Common myeloid progenitor, CD34-positive (primary cell): ENCODE data around the gene REL.
A peak's percentile ranks its signal among the peaks of the same experiment; 100 is the strongest.

Experiments used
- CTCF ChIA-PET: fragments of 350-600 bp; sonication (Branson Sonifier 250); formaldehyde crosslinking; loops from one replicate; lab custom pipeline; 2021; ENCODE audit warnings: antibody characterized with exemption; lab: Charles Lee
- POLR2A ChIA-PET: fragments of 350-600 bp; sonication (Branson Sonifier 250); formaldehyde crosslinking; loops from one replicate; lab custom pipeline; 2021; ENCODE audit warnings: antibody characterized with exemption; lab: Charles Lee
- DNase-seq, 3 donors: peaks; one replicate each; pipeline versions ENCODE4 v3.0.0 to v3.0.0-alpha.2; 2013
- H3K27ac ChIP-seq, 2 experiments: 1 replicate in 1 of 2; 2 replicates in 1 of 2; pipeline ENCODE4 v1.7.0; 2013; ENCODE audit warnings: inconsistent platforms in 2 of 2, low read length in 2 of 2, mild to moderate bottlenecking in 2 of 2, low read depth in 1 of 2, moderate library complexity in 1 of 2; ENCODE audit not compliant: severe bottlenecking in 2 of 2, insufficient read depth in 1 of 2, poor library complexity in 1 of 2
- H3K27me3 ChIP-seq, 5 experiments: replicated peaks in 2 of 5; 1 replicate in 3 of 5; 2 replicates in 2 of 5; pipeline versions ENCODE4 v1.6.1 to v1.7.0; 2013; ENCODE audit warnings: low read length in 4 of 5, mild to moderate bottlenecking in 2 of 5, moderate library complexity in 2 of 5, inconsistent platforms in 1 of 5; ENCODE audit not compliant: insufficient read depth in 5 of 5, control insufficient read depth in 4 of 5
- H3K36me3 ChIP-seq, 4 experiments: 1 replicate in 2 of 4; 2 replicates in 2 of 4; pipeline versions ENCODE4 v1.6.1 to v1.7.0; 2013; ENCODE audit warnings: low read length in 3 of 4, control low read depth in 1 of 4, mild to moderate bottlenecking in 1 of 4; ENCODE audit not compliant: control insufficient read depth in 4 of 4, insufficient read depth in 4 of 4
- H3K4me1 ChIP-seq, 4 experiments: 1 replicate in 3 of 4; 2 replicates in 1 of 4; pipeline versions ENCODE4 v1.6.1 to v1.7.1; 2013; ENCODE audit warnings: low read length in 3 of 4, mild to moderate bottlenecking in 3 of 4, control low read depth in 1 of 4, inconsistent platforms in 1 of 4, moderate library complexity in 1 of 4; ENCODE audit not compliant: control insufficient read depth in 4 of 4, insufficient read depth in 4 of 4; ENCODE audit errors: control extremely low read depth in 1 of 4
- H3K4me3 ChIP-seq, 7 experiments: 1 replicate in 4 of 7; 2 replicates in 3 of 7; pipeline versions ENCODE4 v1.5.1 to v1.7.0; 2013; ENCODE audit warnings: mild to moderate bottlenecking in 7 of 7, low read length in 6 of 7, moderate library complexity in 6 of 7, inconsistent platforms in 2 of 7, low read depth in 2 of 7, control low read depth in 1 of 7; ENCODE audit not compliant: insufficient read depth in 4 of 7, control insufficient read depth in 1 of 7; ENCODE audit errors: extremely low read depth in 1 of 7
- H3K9me3 ChIP-seq, 5 experiments: 1 replicate in 4 of 5; 2 replicates in 1 of 5; pipeline versions ENCODE4 v1.6.1 to v1.7.1; 2013; ENCODE audit warnings: low read length in 4 of 5, mild to moderate bottlenecking in 2 of 5, inconsistent platforms in 1 of 5, low read depth in 1 of 5, moderate library complexity in 1 of 5; ENCODE audit not compliant: control insufficient read depth in 4 of 5, insufficient read depth in 2 of 5; ENCODE audit errors: control extremely low read depth in 1 of 5
- WGBS: methylation state at CpG from one replicate; pipeline ENCODE4 v1.1.5; 2013; ENCODE audit not compliant: insufficient coverage; 5-methylcytosine and 5-hydroxymethylcytosine counted together

REL gene

GRCh38 chr2:60838481-60838880 is 42.9 kb upstream of the REL start:
- WGBS: no CpG with 5 or more reads among the region's 3 CpGs
- CTCF ChIA-PET: interaction anchor here (1.1 to 1.3 kb wide), 4 partner anchors 18 to 164 kb away, joined by 3 to 4 read pairs (median 3); no protein-coding TSS in a partner anchor
- no peaks in the 10 kb centered on the region for H3K36me3 ChIP-seq

DNA sequence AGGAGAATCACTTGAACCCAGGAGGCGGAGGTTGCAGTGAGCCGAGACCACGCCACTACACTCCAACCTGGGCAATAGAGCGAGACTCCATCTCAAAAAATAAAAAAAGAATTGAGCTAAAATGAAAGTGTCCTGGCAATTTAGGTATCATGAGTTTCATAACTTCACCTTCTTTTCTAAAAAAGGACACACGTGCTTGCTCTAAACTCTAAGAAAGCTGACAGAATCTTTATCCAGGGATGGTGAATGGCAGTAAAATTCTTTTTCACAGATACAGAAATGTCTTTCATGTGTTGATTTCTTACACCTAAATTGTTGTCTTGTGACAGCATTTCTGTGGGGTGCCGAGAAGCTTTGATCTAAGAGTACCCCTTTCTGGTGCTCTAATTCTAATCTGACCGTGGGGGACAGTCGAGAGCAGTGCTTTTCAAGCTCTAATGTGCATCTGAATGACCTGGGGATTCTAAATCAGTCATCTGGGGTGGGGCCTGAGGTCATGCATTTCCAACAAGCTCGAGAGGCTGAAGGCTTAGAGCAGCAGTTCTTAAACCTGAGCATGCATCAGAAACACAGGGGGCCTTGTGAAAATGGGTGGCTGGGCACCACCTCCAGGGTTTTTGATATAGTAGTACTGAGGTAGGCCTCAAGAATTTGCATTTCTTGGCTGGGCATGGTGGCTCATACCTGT is 42.1 kb upstream of the REL start:
- Histone ChIP-seq H3K27me3 (no peaks in the 10 kb centered on the region), H3K27ac (no peak overlapping the region), H3K9me3 (no peaks in the 10 kb centered on the region), H3K4me1 (peaks cover 4 to 24% (median 15%) of the 10 kb centered on the region in 4 experiments), H3K4me3 (no peak overlapping the region), H3K36me3 (no peaks in the 10 kb centered on the region)
- POLR2A ChIA-PET: interaction anchor here (0.6 kb wide), 1 partner anchor 299 kb away, joined by 3 read pairs; no protein-coding TSS in a partner anchor
- DNase-seq: no peak
- CTCF ChIA-PET: interaction anchor here (1.1 to 1.3 kb wide), 3 partner anchors 19 to 44 kb away, joined by 3 to 4 read pairs (median 3); no protein-coding TSS in a partner anchor
- WGBS: 96% methylated on average over 4 of the region's 9 CpGs

More at GRCh38 chr2:60838481-60838880, 42.9 kb upstream of the REL start:
- Histone ChIP-seq H3K27ac (no peak overlapping the region), H3K4me1 (peaks cover 0 to 20% (median 13%) of the 10 kb centered on the region in 4 experiments), H3K27me3 (no peaks in the 10 kb centered on the region), H3K4me3 (no peak overlapping the region), H3K9me3 (no peaks in the 10 kb centered on the region)
- POLR2A ChIA-PET: interaction anchor here (0.6 kb wide), 1 partner anchor 300 kb away, joined by 3 read pairs; no protein-coding TSS in a partner anchor
- DNase-seq: no peak

GRCh38 chr2:60840880-60841279 is 40.5 kb upstream of the REL start:
- H3K27ac ChIP-seq: no peak overlapping the region
- H3K36me3 ChIP-seq: no peaks in the 10 kb centered on the region
- 7% methylated on average over 3 of the region's 7 CpGs for WGBS
- peak; percentile 59 to 94 (median 92) for DNase-seq
- ChIA-PET CTCF (no interaction called here), POLR2A (interaction anchor here (1.0 kb wide), 1 partner anchor 41 kb away, joined by 3 read pairs; the partner anchor contains the start of gene REL)
- H3K27me3 ChIP-seq: no peaks in the 10 kb centered on the region
- no peak overlapping the region for H3K4me3 ChIP-seq
- peaks cover 4 to 23% (median 15%) of the 10 kb centered on the region in 4 experiments for H3K4me1 ChIP-seq
- no peaks in the 10 kb centered on the region for H3K9me3 ChIP-seq

DNA sequence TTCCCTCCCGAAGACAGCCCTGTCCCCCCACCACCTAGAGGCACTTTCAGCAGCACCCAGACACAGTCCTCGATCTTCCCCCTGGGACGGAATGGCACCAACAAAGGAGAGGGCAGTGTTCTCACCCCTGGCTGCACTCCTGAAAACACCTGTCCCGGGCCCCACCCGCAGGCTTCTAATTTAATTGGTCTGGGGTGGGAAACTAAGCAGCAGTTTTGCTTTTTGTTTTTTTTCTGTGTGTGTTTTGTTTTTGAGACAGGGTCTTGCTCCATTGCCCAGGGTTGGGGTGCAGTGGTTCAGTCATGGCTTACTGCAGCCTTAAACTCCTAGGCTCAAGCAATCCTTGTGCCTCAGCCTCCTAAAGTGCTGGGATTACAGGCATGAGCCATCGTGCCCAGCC is 38.4 kb upstream of the REL start:
- POLR2A ChIA-PET: no interaction called here

DNA sequence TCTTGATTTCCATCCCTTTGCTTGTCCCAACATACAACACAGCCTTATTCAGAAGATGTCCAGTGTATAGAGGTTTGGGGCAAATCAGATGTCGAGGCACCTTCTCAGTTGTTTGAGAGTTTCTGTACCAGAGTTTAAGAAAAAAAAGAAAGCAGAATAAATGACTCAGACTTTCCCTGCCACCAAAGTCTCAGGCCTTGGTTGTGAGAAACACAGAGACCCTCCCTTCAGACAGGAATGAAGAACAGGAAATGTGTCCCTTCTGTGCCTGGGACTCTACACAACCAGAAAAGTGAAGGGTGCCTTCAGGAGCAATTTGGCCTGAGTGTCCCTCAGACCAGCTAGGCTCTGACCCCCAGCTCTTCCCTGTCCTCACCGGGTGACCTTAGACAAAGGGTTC is 37.3 kb upstream of the REL start:
- ChIA-PET POLR2A (no interaction called here), CTCF (no interaction called here)
- Histone ChIP-seq H3K27ac (no peak overlapping the region), H3K4me1 (peaks cover 4 to 23% (median 15%) of the 10 kb centered on the region in 4 experiments), H3K9me3 (no peaks in the 10 kb centered on the region), H3K27me3 (no peaks in the 10 kb centered on the region), H3K36me3 (no peaks in the 10 kb centered on the region), H3K4me3 (no peak overlapping the region)
- no CpG with 5 or more reads among the region's 2 CpGs for WGBS
- peak in 1 of 3 donors; percentile 15 for DNase-seq

More for the DNA sequence above, 38.4 kb upstream of the REL start:
- peaks cover 4 to 23% (median 15%) of the 10 kb centered on the region in 4 experiments for H3K4me1 ChIP-seq
- 83% methylated on average over 5 of the region's 6 CpGs for WGBS
- no peaks in the 10 kb centered on the region for H3K36me3 ChIP-seq
- CTCF ChIA-PET: no interaction called here
- no peak for DNase-seq
- H3K4me3 ChIP-seq: no peak overlapping the region
- no peaks in the 10 kb centered on the region for H3K27me3 ChIP-seq
- H3K27ac ChIP-seq: no peak overlapping the region
- no peaks in the 10 kb centered on the region for H3K9me3 ChIP-seq

DNA sequence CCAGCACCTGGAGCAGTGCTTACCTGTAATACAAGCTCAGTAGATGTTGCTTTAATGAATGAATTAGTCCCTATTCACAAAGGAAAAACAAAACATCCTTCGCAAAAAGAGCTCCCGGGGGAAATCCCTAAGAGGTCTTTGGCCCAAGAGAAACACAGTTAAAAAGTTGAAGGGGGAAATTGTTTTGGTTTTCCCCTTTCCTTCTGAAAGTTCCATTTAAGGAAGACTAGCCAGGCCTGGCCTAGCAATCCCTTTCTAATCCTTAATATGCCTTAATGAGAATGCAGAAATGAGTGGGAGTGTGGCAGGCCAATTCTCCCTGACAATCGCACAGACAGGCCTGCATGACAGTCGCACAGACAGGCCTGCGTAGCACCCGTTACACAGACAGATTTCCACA is 33.5 kb upstream of the REL start:
- Histone ChIP-seq H3K27ac (no peak overlapping the region), H3K9me3 (no peaks in the 10 kb centered on the region), H3K4me3 (no peak overlapping the region), H3K36me3 (no peaks in the 10 kb centered on the region), H3K4me1 (peaks cover 3 to 15% (median 8%) of the 10 kb centered on the region in 4 experiments), H3K27me3 (no peaks in the 10 kb centered on the region)
- no peak for DNase-seq
- CTCF ChIA-PET: no interaction called here
- POLR2A ChIA-PET: no interaction called here
- 100% methylated on average over 4 of the region's 6 CpGs for WGBS

DNA sequence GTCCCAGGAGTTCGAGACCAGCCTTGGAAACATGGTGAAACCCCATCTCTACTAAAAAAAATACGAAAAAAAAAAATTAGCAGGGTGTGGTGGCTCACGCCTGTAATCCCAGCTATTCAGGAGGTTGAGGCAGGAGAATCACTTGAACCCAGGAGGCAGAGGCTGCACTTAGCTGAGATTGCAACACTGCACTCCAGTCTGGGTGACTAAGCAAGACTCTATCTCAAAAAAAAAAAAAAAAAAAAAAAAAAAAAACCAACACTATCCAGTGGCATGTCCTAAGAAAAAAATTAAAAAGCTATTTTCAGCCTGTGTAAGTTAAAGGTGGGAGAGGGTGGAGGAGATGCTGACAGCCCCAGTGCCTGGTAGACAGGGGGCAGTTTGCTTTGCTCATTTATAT is 32.2 kb upstream of the REL start:
- no CpG with 5 or more reads among the region's 3 CpGs for WGBS
- H3K27me3 ChIP-seq: no peaks in the 10 kb centered on the region
- H3K4me1 ChIP-seq: peaks cover 0 to 12% (median 6%) of the 10 kb centered on the region in 4 experiments
- no peak overlapping the region for H3K27ac ChIP-seq
- H3K4me3 ChIP-seq: no peak overlapping the region
- H3K9me3 ChIP-seq: no peaks in the 10 kb centered on the region
- ChIA-PET CTCF (interaction anchor here (0.8 kb wide), 1 partner anchor 14 kb away, joined by 3 read pairs; no protein-coding TSS in a partner anchor), POLR2A (no interaction called here)
- peak in 1 of 3 donors; percentile 46 for DNase-seq
- no peaks in the 10 kb centered on the region for H3K36me3 ChIP-seq
